ENCODE results near the gene SNRPD3.

The SNRPD3 gene

GRCh38 chr22:24593836-24594568, 38.2 kb downstream of the SNRPD3 start:
- H3K4me2 ChIP-seq (ENCODE audit: insufficient read depth, low read length, poor library complexity, severe bottlenecking): no peak overlapping the region
- no peaks in the 10 kb centered on the region for H3K9me3 ChIP-seq (replicated peaks in 1 of 2; ENCODE audit: control insufficient read depth in 2 of 2, insufficient read depth in 1 of 2, low read depth in 1 of 2, low read length in 2 of 2)
- peaks cover 0 to 2% (median 0%) of the 10 kb centered on the region in 3 experiments for H3K27me3 ChIP-seq (ENCODE audit: control insufficient read depth in 3 of 3, insufficient read depth in 3 of 3, low read depth in 1 of 3, low read length in 3 of 3)
- no peak overlapping the region for H3K9ac ChIP-seq (ENCODE audit: low read depth, low read length, poor library complexity)
- H2AK5ac ChIP-seq (ENCODE audit: low read depth, low read length): peak overlapping the region; percentile 38
- DNase-seq (ENCODE audit: low spot score): no peak
- no peak overlapping the region for H3K27ac ChIP-seq (replicated peaks; ENCODE audit: low read length)
- H3K36me3 ChIP-seq (replicated peaks in 1 of 2; ENCODE audit: control insufficient read depth in 2 of 2, insufficient read depth in 2 of 2, low read length in 2 of 2): peaks cover 6% of the 10 kb centered on the region in 2 donors
- peak overlapping the region; percentile 59 for H2AFZ ChIP-seq (ENCODE audit: low read length)
- H2BK15ac ChIP-seq (ENCODE audit: low read length): no peak overlapping the region
- peak overlapping the region; percentile 78 for H3K18ac ChIP-seq (ENCODE audit: low read length)
- no CpG with 5 or more reads among the region's 16 CpGs for WGBS, 2 donors (ENCODE audit: extremely low coverage in 2 of 2, insufficient read length in 2 of 2, insufficient replicate concordance in 1 of 2)
- H3K14ac ChIP-seq (ENCODE audit: low read length): no peak overlapping the region
- peaks cover 13 to 19% of the 10 kb centered on the region in 2 donors for H3K4me1 ChIP-seq (ENCODE audit: control insufficient read depth in 2 of 2, insufficient read depth in 1 of 2, low read depth in 1 of 2, low read length in 2 of 2)
- no peak overlapping the region for H2BK5ac ChIP-seq (ENCODE audit: low read length)
- peaks cover 2% of the 10 kb centered on the region for H3K79me1 ChIP-seq (ENCODE audit: low read depth, low read length)
- H4K8ac ChIP-seq (ENCODE audit: low read depth, low read length): no peak overlapping the region
- H3K4me3 ChIP-seq (ENCODE audit: low read length in 2 of 2): peak overlapping the region in 1 of 2 donors; percentile 59
- peak overlapping the region; percentile 44 for H3K23ac ChIP-seq (ENCODE audit: low read depth, low read length, poor library complexity)
- no peak overlapping the region for H4K91ac ChIP-seq (ENCODE audit: low read depth, low read length, poor library complexity)
- H2BK12ac ChIP-seq (ENCODE audit: low read length): no peak overlapping the region
- H2BK120ac ChIP-seq (ENCODE audit: low read depth, low read length): peak overlapping the region; percentile 16
- no peak overlapping the region for H3K4ac ChIP-seq (ENCODE audit: low read length)

GRCh38 chr22:24594569-24595120, 38.8 kb downstream of the SNRPD3 start:
- H3K14ac ChIP-seq (ENCODE audit: low read length): no peak overlapping the region
- no peak overlapping the region for H3K4me2 ChIP-seq (ENCODE audit: insufficient read depth, low read length, poor library complexity, severe bottlenecking)
- H2BK15ac ChIP-seq (ENCODE audit: low read length): peak overlapping the region; percentile 61
- H3K36me3 ChIP-seq (replicated peaks in 1 of 2; ENCODE audit: control insufficient read depth in 2 of 2, insufficient read depth in 2 of 2, low read length in 2 of 2): peaks cover under 1 to 3% of the 10 kb centered on the region in 2 donors
- H3K4me3 ChIP-seq (ENCODE audit: low read length in 2 of 2): no peak overlapping the region
- H3K79me1 ChIP-seq (ENCODE audit: low read depth, low read length): no peaks in the 10 kb centered on the region
- peak overlapping the region; percentile 8 for H2BK12ac ChIP-seq (ENCODE audit: low read length)
- peaks cover 14 to 19% of the 10 kb centered on the region in 2 donors for H3K4me1 ChIP-seq (ENCODE audit: control insufficient read depth in 2 of 2, insufficient read depth in 1 of 2, low read depth in 1 of 2, low read length in 2 of 2)
- H4K8ac ChIP-seq (ENCODE audit: low read depth, low read length): no peak overlapping the region
- H3K23ac ChIP-seq (ENCODE audit: low read depth, low read length, poor library complexity): peak overlapping the region; percentile 18
- peak overlapping the region; percentile 5 for H2AK5ac ChIP-seq (ENCODE audit: low read depth, low read length)
- no peak overlapping the region for H2BK120ac ChIP-seq (ENCODE audit: low read depth, low read length)
- H3K27me3 ChIP-seq (ENCODE audit: control insufficient read depth in 3 of 3, insufficient read depth in 3 of 3, low read depth in 1 of 3, low read length in 3 of 3): peaks cover 0 to 2% (median 0%) of the 10 kb centered on the region in 3 experiments
- H2AFZ ChIP-seq (ENCODE audit: low read length): peak overlapping the region; percentile 38
- H3K27ac ChIP-seq (replicated peaks; ENCODE audit: low read length): no peak overlapping the region
- no peak for DNase-seq (ENCODE audit: low spot score)
- no peak overlapping the region for H2BK5ac ChIP-seq (ENCODE audit: low read length)
- H3K9ac ChIP-seq (ENCODE audit: low read depth, low read length, poor library complexity): no peak overlapping the region
- no peak overlapping the region for H3K4ac ChIP-seq (ENCODE audit: low read length)
- no CpG with 5 or more reads among the region's 7 CpGs for WGBS, 2 donors (ENCODE audit: extremely low coverage in 2 of 2, insufficient read length in 2 of 2, insufficient replicate concordance in 1 of 2)
- H4K91ac ChIP-seq (ENCODE audit: low read depth, low read length, poor library complexity): no peak overlapping the region
- peak overlapping the region; percentile 15 for H3K18ac ChIP-seq (ENCODE audit: low read length)
- no peaks in the 10 kb centered on the region for H3K9me3 ChIP-seq (replicated peaks in 1 of 2; ENCODE audit: control insufficient read depth in 2 of 2, insufficient read depth in 1 of 2, low read depth in 1 of 2, low read length in 2 of 2)

- Histone ChIP-seq H3K4me3 (ENCODE audit: low read length in 2 of 2) (no peak overlapping the region), H2AFZ (ENCODE audit: low read length) (peak overlapping the region; percentile 38), H3K23ac (ENCODE audit: low read depth, low read length, poor library complexity) (no peak overlapping the region), H3K14ac (ENCODE audit: low read length) (no peak overlapping the region), H3K79me1 (ENCODE audit: low read depth, low read length) (no peaks in the 10 kb centered on the region), H3K18ac (ENCODE audit: low read length) (peak overlapping the region; percentile 34), H3K4me1 (ENCODE audit: control insufficient read depth in 2 of 2, insufficient read depth in 1 of 2, low read depth in 1 of 2, low read length in 2 of 2) (peaks cover 14 to 19% of the 10 kb centered on the region in 2 donors), H3K36me3 (replicated peaks in 1 of 2; ENCODE audit: control insufficient read depth in 2 of 2, insufficient read depth in 2 of 2, low read length in 2 of 2) (no peaks in the 10 kb centered on the region), H2AK5ac (ENCODE audit: low read depth, low read length) (no peak overlapping the region), H2BK15ac (ENCODE audit: low read length) (peak overlapping the region; percentile 61), H3K27ac (replicated peaks; ENCODE audit: low read length) (no peak overlapping the region), H4K91ac (ENCODE audit: low read depth, low read length, poor library complexity) (no peak overlapping the region), H2BK120ac (ENCODE audit: low read depth, low read length) (no peak overlapping the region), H4K8ac (ENCODE audit: low read depth, low read length) (no peak overlapping the region), H2BK5ac (ENCODE audit: low read length) (no peak overlapping the region), H3K9me3 (replicated peaks in 1 of 2; ENCODE audit: control insufficient read depth in 2 of 2, insufficient read depth in 1 of 2, low read depth in 1 of 2, low read length in 2 of 2) (no peaks in the 10 kb centered on the region), H3K4ac (ENCODE audit: low read length) (no peak overlapping the region), H3K9ac (ENCODE audit: low read depth, low read length, poor library complexity) (no peak overlapping the region), H3K4me2 (ENCODE audit: insufficient read depth, low read length, poor library complexity, severe bottlenecking) (no peak overlapping the region), H3K27me3 (ENCODE audit: control insufficient read depth in 3 of 3, insufficient read depth in 3 of 3, low read depth in 1 of 3, low read length in 3 of 3) (peaks cover 0 to 2% (median 0%) of the 10 kb centered on the region in 3 experiments), H2BK12ac (ENCODE audit: low read length) (no peak overlapping the region)
- DNase-seq (ENCODE audit: low spot score): no peak
- WGBS, 2 donors (ENCODE audit: extremely low coverage in 2 of 2, insufficient read length in 2 of 2, insufficient replicate concordance in 1 of 2): no CpG with 5 or more reads among the region's 6 CpGs
Observed at GRCh38 chr22:24595228-24595627, 39.4 kb downstream of the SNRPD3 start.

- no peak overlapping the region for H2BK120ac ChIP-seq (ENCODE audit: low read depth, low read length)
- no peak overlapping the region for H2BK5ac ChIP-seq (ENCODE audit: low read length)
- no peak overlapping the region for H2BK15ac ChIP-seq (ENCODE audit: low read length)
- no peak overlapping the region for H3K14ac ChIP-seq (ENCODE audit: low read length)
- H3K23ac ChIP-seq (ENCODE audit: low read depth, low read length, poor library complexity): no peak overlapping the region
- H2AFZ ChIP-seq (ENCODE audit: low read length): no peak overlapping the region
- H3K4me1 ChIP-seq (ENCODE audit: control insufficient read depth in 2 of 2, insufficient read depth in 1 of 2, low read depth in 1 of 2, low read length in 2 of 2): peaks cover 14 to 19% of the 10 kb centered on the region in 2 donors
- H3K4me3 ChIP-seq (ENCODE audit: low read length in 2 of 2): no peak overlapping the region
- H3K9ac ChIP-seq (ENCODE audit: low read depth, low read length, poor library complexity): no peak overlapping the region
- H4K91ac ChIP-seq (ENCODE audit: low read depth, low read length, poor library complexity): no peak overlapping the region
- H3K27ac ChIP-seq (replicated peaks; ENCODE audit: low read length): no peak overlapping the region
- no peak overlapping the region for H4K8ac ChIP-seq (ENCODE audit: low read depth, low read length)
- H3K79me1 ChIP-seq (ENCODE audit: low read depth, low read length): no peaks in the 10 kb centered on the region
- H3K36me3 ChIP-seq (replicated peaks in 1 of 2; ENCODE audit: control insufficient read depth in 2 of 2, insufficient read depth in 2 of 2, low read length in 2 of 2): no peaks in the 10 kb centered on the region
- H3K9me3 ChIP-seq (replicated peaks in 1 of 2; ENCODE audit: control insufficient read depth in 2 of 2, insufficient read depth in 1 of 2, low read depth in 1 of 2, low read length in 2 of 2): no peaks in the 10 kb centered on the region
- WGBS, 2 donors (ENCODE audit: extremely low coverage in 2 of 2, insufficient read length in 2 of 2, insufficient replicate concordance in 1 of 2): no CpG with 5 or more reads among the region's 4 CpGs
- no peak overlapping the region for H3K4me2 ChIP-seq (ENCODE audit: insufficient read depth, low read length, poor library complexity, severe bottlenecking)
- no peak overlapping the region for H2AK5ac ChIP-seq (ENCODE audit: low read depth, low read length)
- no peak overlapping the region for H3K4ac ChIP-seq (ENCODE audit: low read length)
- no peak overlapping the region for H2BK12ac ChIP-seq (ENCODE audit: low read length)
- H3K27me3 ChIP-seq (ENCODE audit: control insufficient read depth in 3 of 3, insufficient read depth in 3 of 3, low read depth in 1 of 3, low read length in 3 of 3): peaks cover 0 to 2% (median 0%) of the 10 kb centered on the region in 3 experiments
- no peak for DNase-seq (ENCODE audit: low spot score)
- no peak overlapping the region for H3K18ac ChIP-seq (ENCODE audit: low read length)
Observed at GRCh38 chr22:24595863-24596262, 40.1 kb downstream of the SNRPD3 start.
